ENCODE measurements around the gene EPN2.
A peak's percentile ranks its signal among the peaks of the same experiment; 100 is the strongest.
"Not testable (repeated sequence)": the region's sequence is repeated elsewhere in the genome, so short reads cannot be mapped to it uniquely, and the experiment has no call there.

Gene EPN2

GRCh38 chr17:19269641-19270040 is 32.5 kb downstream of the EPN2 start:
- no peak for DNase-seq

DNA sequence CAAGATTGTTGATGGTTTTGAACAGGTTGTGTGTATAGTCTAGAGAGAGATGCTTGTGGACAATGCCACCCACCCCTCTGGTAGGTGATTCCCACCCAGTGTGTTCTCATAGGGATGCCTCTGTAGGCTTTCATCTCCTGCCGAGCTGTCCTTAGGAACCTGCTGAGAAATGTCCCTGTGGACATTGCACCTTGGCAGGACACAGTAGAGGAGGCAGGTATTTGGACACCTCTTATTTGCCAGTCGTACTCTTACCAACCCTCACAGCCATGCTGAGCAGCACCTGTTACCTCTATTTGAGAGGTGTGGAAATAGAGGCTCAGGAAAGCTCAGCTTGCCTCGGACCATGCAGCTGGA is 33.2 kb downstream of the EPN2 start:
- no peak for DNase-seq

GRCh38 chr17:19270704-19271611 is 33.8 kb downstream of the EPN2 start:
- no peak for DNase-seq

GRCh38 chr17:19271780-19272357 is 34.7 kb downstream of the EPN2 start:
- no peak for DNase-seq

GRCh38 chr17:19273731-19274130 is 36.6 kb downstream of the EPN2 start:
- no peak for DNase-seq

DNA sequence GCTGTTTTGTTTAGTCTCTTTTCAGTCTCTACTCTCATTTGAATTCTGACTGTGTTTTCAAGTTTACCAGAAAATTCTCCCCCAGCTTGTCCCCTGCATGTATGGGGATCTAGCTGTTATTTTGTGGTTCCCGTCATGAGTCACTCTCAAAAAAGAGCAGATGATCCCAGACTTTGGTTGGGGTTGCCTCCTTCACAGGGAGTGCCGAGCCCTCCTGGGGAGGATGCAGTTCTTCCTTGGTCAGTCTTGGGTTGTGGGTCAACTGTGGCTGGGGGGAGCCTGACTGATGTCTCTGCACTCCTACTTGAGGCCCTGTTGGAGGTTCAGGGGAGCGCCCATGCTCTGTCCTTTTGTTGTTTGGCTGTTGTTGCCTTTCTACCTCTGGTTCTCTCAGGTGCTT is 37.7 kb downstream of the EPN2 start:
- no peak for DNase-seq

GRCh38 chr17:19275457-19276127 is 38.4 kb downstream of the EPN2 start:
- peak; percentile 56 for DNase-seq

- DNase-seq = not testable (repeated sequence)
Measured at GRCh38 chr17:19278284-19278683, 41.1 kb downstream of the EPN2 start.

- no peak for DNase-seq
Measured at GRCh38 chr17:19278729-19279128, 41.6 kb downstream of the EPN2 start.

GRCh38 chr17:19281161-19281560 is 44.0 kb downstream of the EPN2 start:
- DNase-seq = no peak

GRCh38 chr17:19284005-19284959 is 47.1 kb downstream of the EPN2 start:
- peak; percentile 78 for DNase-seq

DNA sequence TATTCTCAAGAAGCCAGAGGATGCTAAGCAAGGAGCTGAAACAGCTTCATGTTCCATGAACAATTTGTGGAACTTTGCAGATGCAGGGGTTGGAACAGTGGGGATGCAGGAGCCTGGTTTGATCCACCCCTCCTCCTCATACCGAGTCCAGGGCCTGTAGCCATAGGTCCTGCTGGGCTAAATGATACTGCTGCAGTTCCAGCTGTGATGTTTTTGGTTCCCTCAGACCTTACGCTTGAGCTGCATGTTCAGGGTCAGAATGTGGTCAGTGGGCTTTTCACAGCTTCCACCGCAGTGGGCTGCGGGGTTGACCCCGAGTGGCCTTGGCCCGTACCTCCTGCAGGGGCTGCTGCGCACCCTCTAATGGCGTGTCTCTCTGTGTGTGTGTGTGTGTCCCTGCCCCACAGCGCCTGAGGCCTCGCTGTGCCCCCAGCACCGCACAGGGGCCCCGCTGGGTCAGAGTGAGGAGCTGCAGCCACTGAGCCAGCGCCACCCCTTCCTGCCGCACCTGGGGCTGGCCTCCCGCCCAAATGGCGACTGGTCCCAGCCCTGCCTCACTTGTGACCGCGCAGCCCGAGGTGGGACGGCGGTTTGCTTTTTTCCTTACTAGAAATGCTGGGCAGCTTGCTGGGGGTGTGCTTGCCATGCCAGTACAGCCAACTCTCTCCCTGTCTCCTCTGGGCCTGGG is 48.2 kb downstream of the EPN2 start:
- DNase-seq = no peak

- no peak for DNase-seq
Measured at GRCh38 chr17:19286751-19287341, 49.7 kb downstream of the EPN2 start.

- DNase-seq = no peak
Measured at GRCh38 chr17:19287651-19288050, 50.5 kb downstream of the EPN2 start.

GRCh38 chr17:19288453-19288852 is 51.3 kb downstream of the EPN2 start:
- DNase-seq = no peak

- no peak for DNase-seq
Measured at GRCh38 chr17:19290066-19290705, 53.0 kb downstream of the EPN2 start.

GRCh38 chr17:19291646-19292376 is 54.6 kb downstream of the EPN2 start:
- no peak for DNase-seq

DNA sequence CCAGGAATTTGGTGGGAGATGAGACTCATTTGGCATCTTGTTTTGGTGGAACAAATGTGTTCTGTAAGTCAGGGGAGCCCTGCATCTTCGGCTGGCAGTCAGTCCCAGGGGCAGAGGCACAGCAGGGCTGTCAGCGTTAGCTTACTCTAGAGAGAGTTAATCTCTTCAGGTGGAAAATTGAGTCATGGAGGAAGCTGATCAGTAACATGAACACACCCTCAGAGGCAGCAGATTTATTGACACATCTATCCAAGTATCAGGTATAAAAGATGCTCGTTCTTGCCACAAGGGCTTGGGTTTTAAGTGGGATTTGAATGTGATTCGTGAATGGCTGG is 55.2 kb downstream of the EPN2 start:
- DNase-seq = no peak

GRCh38 chr17:19294443-19294842 is 57.3 kb downstream of the EPN2 start:
- DNase-seq = no peak

DNA sequence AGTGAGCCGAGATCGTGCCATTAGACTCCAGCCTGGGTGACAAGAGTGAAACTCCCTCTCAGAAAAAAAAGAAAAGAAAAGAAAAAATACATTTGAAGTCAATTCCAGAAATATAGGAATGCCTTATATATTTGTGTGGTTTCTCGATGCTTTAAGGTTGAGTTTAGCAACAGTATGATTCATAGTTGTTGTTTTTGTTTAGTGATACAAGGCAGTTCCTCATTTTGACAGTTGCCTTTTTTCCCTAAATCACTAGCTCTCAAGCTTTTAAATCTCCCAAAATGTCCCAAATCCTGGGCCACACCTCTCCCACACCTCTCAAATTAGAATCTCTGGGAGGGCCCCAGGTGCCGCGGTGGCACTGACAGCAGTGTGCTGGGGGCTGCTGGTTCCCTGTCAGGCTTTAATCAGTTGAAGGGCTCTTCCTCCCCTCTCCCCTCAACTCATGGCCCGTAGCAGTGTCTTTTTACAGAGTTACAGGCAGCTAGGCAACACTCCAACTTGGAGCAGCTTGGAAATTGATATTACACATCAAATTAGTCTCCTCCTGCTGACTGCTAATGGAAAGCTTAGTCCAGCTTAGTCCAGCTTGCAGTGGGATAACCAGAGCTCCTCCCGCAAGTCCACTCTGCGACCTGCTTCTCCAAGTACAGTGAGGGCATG is 58.4 kb downstream of the EPN2 start:
- no peak for DNase-seq
